Daoy (cell line): ENCODE results near the gene GTF2E1. TPM values are rescaled to one million over a fixed set of nuclear protein-coding genes. Genes with fewer than 3 reads are reported as not detected.

Experiments
- DNase-seq: peaks from one replicate; pipeline ENCODE4 v3.0.0-alpha.2; 2015; ENCODE audit warnings: low read depth
- total RNA-seq: library from RNA; depleted of rRNA; stranded (reverse); fragments of >200 nt; shearing (Covaris generic); gene quantifications from 2 replicates; pipeline ENCODE4 v1.2.3, GENCODE V29; 2014; rRNA removed

The GTF2E1 gene
- total RNA-seq, 1 experiment from 2014 or later, result 23.4 TPM

DNA sequence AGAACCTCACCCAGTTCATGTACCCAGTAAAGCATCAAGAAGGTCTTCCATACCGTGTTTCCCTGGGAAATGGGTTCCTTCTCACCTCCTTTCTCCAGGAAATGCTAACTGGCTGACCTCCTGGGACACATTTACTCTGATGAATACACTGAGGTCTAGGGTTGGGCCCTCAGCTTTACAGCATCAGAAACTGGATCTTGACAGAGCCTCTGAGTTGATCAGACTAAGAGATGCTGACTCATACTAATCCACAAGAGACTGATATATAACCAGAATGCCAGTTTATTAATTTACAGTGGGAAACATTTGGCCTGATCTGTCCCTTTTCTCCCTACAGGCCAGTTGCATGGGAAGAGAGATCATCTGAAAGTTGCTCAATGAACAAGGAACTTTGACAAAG is 55.8 kb downstream of the GTF2E1 start:
- no peak for DNase-seq

DNA sequence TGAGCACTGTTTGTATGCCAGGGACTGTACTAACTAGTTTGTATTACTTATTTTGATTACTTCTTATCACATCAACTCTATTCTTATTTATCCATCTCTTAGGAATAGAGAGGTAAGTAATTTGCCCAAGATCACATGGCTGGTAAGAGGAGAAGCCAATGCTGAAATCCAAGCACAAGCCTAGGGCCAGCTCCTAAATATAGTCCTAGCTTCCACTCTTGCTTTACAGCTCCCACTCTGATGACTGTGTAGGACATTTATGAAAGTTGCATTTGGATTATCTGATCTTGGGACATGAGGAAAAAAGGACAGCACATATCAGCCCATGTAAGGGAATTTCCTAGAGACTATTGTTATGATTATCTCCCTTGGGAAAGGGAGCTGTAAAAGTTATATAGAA is 58.1 kb downstream of the GTF2E1 start:
- DNase-seq, result no peak

DNA sequence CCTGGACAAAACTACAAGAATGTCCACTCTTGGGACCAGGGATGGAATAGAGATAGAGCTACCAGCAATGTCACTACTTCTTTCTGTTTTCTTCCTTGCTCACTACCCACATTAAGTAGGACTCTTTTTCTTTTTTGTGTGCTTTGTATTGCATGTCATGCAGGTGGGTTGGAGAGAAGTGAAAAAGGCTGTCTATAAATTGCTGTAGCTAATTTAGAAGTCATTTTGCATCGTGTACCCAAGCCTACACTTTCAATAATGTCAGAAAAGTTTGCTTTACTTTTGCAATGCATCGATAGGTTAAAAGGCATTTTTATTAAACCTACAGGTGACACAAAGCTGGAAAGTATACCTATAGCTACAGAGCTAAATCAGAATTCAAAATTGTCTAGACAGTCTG is 58.9 kb downstream of the GTF2E1 start:
- DNase-seq, result no peak

DNA sequence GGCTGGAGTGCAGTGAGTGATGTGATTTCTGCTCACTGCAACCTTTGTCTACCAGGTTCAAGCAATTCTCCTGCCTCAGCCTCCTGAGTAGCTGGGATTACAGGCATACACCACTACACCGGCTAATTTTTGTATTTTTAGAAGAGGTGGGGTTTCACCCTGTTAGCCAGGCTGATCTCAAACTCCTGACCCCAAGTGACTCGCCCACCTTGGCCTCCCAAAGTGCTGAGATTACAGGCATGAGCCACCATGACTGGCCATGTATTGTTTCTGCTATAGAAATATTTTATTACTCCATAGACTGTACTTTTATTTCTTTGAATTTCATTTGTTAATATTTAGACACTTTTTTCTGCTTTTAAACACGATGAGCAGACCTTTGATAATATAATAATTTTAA is 60.4 kb downstream of the GTF2E1 start:
- DNase-seq, result peak; percentile 37

DNA sequence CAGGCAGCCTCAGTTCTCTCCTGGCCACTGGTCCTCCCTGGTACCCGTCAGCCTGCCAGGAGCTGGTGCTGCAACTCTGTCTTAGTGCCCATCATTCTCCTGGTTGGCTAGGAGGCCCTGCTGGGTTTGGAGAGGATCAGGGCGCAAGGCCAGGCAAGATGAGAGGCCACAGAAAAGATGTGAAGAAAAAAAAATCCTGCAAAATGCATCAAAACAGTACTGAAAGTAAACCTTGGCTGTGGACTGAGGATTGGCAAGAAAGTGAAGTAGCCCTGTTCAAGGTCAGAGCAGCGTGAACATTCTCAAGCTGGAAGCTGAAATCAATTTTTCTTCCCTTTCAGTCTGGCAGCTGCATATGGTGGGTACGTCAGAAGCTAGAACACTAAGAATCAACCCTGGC is 74.2 kb downstream of the GTF2E1 start:
- DNase-seq, result no peak

DNA sequence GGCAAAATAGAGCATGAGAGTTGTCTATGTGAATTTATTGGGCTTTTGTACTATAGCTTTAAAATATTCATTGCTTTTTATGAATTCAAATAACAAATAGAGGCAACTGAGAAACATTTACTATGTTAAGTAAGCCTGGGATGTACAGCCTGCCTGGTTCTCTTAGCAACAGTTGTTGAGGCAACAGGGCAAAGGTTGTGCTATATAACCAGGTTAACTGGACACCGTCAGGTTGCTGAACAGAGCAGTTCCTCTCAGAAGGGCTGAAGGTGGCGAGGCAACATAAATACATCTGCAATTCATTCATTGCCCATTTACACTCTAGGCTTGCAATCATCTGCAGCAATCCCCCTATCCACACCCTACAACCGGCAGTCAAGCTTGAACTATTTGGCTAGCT is 78.2 kb downstream of the GTF2E1 start:
- DNase-seq, result no peak

DNA sequence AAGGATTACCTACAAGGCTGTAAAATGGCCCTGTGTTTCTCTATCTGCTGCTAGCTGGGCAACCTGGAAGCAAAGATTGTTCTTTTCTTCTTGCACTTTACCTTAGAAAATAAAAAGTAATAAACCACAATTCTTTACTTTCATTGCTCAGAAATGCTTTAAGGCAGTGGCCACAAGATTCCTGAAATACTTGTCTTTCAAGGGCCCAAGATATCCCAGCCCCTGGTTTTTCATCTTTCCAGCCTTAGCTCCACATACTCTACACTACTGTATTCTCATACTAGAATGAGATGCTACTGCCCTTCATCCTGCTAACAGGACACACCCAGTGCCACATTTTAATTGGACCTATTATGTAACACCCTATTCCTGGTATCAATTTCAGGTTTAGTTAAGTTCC is 78.9 kb downstream of the GTF2E1 start:
- DNase-seq, result no peak

DNA sequence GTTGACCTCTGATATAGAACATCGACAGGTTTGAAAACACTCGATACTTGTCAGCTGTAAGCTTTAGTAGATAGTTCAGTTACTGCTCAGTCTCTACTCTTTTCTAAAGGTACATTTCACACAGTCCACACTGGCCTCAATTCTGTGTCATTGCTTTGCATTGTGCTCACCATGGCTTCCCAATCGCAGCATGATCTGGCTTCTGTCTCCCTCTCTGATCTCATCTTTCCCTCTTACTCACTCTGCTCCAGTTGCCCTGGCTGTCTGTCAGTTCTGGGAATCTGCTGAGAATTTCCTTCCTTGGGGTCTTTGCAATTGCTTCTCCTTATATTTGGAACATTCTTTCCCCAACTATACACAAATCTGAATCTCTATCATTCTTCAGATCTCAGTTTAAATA is 80.6 kb downstream of the GTF2E1 start:
- DNase-seq, result peak; percentile 27

DNA sequence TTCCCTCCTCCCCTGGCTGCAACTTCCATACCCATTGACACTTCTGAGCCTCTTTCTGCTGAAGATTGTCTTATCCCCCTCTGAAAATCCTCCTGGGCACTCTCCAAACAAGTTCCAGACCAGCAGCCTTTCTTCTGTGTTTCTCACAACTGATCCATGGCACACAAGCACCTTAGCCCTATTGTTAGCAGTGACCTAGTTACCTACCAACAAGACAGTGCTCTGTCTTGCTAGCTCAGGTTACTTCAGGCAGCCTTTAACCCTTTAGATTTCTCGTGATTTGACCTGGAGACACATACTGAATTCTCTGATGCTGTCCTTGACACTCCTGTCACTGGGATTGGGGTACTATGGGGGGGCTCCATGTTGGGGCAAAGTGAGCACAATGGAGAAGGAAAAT is 82.1 kb downstream of the GTF2E1 start:
- DNase-seq, result no peak

DNA sequence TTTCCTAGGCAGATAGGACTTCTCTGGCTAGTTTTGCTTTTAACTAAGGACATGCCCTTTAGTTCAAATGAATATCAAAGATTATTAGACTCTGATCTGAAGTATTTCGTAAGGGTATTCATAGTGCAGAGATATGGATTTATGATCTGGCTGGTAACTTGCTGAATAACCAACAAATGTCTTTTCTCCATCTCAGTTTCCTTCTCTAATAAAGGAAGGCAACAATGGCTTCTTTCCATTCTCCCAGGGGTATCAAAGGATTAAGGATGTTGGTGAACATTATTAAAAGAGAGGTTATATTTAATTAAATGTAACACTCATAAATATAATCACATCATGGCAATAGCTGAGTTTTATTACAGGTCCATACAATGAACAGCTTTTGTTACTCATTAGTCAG is 86.3 kb downstream of the GTF2E1 start:
- no peak for DNase-seq

DNA sequence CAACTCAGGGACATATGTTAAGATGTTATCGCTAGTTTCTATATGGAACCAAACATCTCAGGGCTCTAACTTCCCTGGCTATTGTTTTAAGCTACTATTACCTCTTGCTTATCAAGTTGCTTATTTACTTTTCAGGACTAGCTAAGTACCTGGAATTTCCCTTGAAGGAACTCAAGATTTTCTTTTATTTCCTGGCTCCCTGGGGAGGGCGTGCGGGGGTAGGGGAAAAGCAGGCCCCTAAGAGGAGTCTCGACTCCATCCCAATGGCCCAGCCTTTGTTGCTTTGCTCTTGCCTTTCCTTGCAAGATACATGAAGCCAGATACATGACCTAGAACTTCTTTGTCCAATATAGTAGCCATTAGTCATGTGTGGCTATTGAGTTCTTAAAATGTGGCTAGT is 88.5 kb downstream of the GTF2E1 start:
- DNase-seq, result no peak

Other genes with a start within 250 kb of the GTF2E1 start
- gene NDUFB4, start 146.4 kb upstream of the GTF2E1 start, total RNA-seq, result 120 and 124 TPM in 2 replicates
- gene HGD, start 60.5 kb upstream of the GTF2E1 start, total RNA-seq, result not detected in 2 replicates
- 26.5 and 33.8 TPM in 2 replicates for gene RABL3, start 228 bp upstream of the GTF2E1 start, total RNA-seq
- 0.09 and 0.17 TPM in 2 replicates for gene STXBP5L, start 165.5 kb downstream of the GTF2E1 start, total RNA-seq